HG02852 (cell line): ENCODE data around the gene VPS33A.

Source experiments
- ATAC-seq: cut with Tn5 transposase; IDR thresholded peaks from one replicate; pipeline ENCODE4 v1.9.1; 2021; ENCODE audit warnings: mild to moderate bottlenecking, moderate library complexity; ENCODE audit not compliant: unreplicated experiment

Gene VPS33A

GRCh38 chr12:122184517-122184916 is 81.8 kb downstream of the VPS33A start:
- ATAC-seq = no peak

- no peak for ATAC-seq
These were observed 82.7 kb downstream of the VPS33A start for GRCh38 chr12:122183588-122183940.

GRCh38 chr12:122182887-122183587 is 83.3 kb downstream of the VPS33A start, which contains the start of gene LRRC43:
Gene LRRC43 (plus strand): TSS chr12:122183123. CDS start chr12:122183145, 22 bp downstream.
- no peak for ATAC-seq
